ENCODE results near the gene RASL12. TPM values are rescaled to one million over a fixed set of nuclear protein-coding genes. Genes with fewer than 3 reads are reported as not detected.
"Not testable (repeated sequence)": the region's sequence is repeated elsewhere in the genome, so short reads cannot be mapped to it uniquely, and the experiment has no call there.

Gene RASL12
- polyA plus RNA-seq, 3 donors, result 5.7 to 8.4 (median 5.7) TPM

DNA sequence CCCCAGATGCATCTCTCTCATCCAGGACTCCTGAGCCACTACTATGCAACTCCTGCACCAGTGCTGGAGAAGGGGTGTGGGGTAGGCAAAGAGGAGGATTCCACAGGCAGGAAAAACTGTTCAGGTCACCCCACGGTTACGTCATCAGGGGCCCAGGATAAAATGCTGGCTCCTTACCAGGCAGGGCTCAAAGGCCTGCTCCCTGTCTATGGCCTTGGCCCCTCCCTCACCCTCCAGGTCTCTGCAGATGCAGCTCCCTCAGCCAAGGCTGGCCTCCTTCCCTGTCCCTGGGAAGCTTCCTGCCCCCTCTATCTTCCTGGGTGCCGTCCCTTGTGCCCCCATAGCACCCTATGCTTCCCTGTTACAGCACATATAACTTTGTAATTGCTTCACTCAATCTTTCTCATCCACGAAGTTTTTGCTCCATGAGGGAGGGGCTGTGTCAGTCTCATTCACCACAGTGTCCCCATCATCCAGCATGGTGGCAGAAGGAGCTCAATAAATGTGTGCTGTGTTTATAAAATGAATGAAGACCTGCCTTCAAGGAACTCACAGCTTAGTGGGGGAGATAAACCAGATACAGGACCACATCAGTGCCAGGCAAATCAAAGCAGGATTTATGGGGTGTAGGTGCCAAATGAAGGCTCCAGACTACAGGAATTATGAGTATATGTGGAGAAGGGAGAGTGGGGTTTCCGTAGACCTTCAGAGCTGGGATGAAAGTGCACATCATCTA lies 27.4 kb upstream of the RASL12 start:
- DNase-seq (ENCODE audit: extremely low read depth in 1 of 11, low read depth in 9 of 11, low spot score in 4 of 11), result no peak

DNA sequence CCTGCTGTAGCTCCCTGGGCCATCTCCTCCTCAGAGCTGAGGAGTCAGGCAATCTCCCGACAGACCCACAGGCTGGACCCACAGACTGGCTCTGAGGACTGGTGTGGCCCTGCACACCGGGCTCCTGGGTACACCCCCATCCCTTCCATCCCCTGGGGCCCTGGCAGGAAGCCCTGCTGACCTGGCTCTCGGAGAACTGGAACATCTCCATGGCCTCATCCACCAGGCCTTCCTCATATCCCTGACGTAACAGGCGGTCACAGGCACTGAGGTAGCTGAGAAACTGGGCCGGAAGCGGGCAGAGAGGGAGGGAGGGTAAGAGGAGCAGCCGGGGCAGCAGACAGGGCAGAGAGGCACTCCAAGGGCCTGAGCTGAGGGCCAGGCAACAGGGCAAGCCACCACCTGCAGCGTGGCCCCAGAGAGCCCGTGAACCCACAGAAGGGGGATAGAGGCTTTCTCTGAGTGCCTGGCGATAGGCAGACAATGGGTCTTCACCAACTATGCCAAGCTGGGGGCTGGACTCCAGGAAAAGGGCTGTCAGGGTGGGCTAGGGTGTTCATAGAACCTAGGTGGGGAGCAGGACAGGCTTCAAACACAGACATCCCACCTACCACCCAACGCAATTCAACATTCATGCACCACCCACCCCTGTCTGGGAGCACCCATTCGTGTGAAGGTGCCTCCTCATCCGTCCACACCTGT lies 26.7 kb upstream of the RASL12 start:
- no peak for DNase-seq (ENCODE audit: extremely low read depth in 1 of 11, low read depth in 9 of 11, low spot score in 4 of 11)

DNA sequence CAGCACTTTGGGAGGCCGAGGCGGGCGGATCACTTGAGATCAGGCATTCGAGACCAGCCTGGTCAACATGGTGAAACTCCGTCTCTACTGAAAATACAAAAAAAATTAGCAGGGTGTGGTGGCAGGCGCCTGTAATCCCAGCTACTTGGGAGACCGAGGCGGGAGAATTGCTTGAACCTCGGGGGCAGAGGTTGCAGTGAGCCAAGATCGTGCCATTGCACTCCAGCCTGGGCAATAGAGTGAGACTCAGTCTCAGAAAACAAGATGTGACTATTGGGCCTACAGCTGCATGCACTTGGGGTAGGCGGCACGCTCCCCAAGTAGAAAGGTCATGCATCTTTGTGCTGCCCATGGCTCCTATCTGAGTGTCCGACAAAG lies 26.0 kb upstream of the RASL12 start:
- DNase-seq (ENCODE audit: extremely low read depth in 1 of 11, low read depth in 9 of 11, low spot score in 4 of 11), result not testable (repeated sequence)

DNA sequence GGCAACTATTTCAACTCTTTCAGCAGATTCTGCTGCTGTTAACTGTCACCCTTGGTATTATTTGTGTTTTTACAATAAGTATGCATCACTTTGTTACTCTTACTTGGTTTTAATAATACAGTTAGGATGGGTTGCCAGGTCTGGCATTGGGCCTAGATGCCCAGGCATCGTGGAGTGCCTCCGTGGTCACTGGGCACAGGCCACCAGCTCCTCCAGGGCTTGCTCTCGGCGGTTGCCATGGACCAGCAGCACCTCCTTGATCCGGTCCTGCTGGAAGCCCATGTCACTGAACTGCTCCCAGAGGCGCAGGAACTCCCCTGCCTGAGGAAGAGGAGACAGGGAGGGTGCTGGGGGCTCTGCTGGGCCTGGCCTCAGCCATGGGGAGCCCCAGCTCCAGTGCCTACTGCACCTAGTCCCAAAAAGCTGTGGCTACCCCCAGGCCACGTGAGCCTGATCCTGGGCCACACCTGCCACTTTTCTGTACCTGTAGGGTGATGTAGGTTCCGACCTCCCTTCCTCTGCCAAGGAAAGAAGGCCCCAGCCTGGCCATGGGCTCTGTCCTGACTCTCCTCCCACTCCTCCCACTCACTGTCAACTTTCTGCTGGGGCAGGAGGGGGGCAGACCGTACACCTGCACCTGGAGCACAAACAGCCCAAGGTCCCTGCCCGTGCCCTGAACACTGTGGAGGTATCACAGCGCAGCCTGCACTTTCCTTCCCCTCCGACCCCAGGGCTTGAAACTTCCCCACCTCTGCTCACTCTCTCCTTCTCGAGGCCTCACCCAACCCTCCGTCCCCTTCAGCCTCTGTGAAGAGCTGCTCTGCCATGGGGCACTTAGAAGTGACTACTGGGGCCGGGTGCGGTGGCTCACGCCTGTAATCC lies 25.4 kb upstream of the RASL12 start:
- no peak for DNase-seq (ENCODE audit: extremely low read depth in 1 of 11, low read depth in 9 of 11, low spot score in 4 of 11)

DNA sequence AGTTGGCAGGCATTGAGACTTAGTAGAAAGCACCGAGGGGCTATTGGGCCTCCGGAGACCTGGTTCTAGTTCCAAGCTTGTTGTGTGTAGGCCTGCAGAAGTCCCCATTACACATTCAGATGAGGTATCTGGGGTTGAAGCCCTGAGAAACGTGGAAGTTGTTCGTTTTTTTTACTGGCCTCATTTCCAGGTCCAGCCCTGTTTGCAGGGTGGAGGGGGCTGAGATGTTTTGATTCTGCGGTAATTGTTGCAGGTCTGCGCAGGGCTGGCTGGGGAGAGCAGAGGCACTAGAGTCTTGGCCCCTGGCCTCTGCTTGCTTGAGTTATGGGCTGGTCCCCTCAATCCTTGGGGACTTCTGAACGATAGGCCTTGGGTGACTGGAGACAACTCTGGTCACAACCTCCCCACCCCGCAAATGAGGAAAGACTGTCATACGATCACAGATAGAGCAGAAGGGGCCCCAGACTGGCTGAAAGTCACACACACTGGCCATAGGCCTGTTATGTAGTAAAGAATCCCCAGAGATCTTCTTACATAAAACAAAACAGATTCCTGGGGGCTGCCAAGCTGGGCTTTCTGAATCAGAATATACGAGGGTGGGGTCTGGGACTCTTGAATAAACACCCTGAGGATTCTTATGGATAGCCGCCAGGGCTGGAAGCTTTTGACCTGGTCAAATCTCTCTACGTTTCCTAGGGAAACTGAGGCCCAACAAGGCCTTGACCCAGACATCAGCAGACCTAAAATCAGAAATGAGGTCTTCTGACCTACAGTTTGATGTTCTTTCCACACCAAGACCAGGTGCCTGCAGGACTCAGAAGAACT lies 24.4 kb upstream of the RASL12 start:
- no peak for DNase-seq (ENCODE audit: extremely low read depth in 1 of 11, low read depth in 9 of 11, low spot score in 4 of 11)

DNA sequence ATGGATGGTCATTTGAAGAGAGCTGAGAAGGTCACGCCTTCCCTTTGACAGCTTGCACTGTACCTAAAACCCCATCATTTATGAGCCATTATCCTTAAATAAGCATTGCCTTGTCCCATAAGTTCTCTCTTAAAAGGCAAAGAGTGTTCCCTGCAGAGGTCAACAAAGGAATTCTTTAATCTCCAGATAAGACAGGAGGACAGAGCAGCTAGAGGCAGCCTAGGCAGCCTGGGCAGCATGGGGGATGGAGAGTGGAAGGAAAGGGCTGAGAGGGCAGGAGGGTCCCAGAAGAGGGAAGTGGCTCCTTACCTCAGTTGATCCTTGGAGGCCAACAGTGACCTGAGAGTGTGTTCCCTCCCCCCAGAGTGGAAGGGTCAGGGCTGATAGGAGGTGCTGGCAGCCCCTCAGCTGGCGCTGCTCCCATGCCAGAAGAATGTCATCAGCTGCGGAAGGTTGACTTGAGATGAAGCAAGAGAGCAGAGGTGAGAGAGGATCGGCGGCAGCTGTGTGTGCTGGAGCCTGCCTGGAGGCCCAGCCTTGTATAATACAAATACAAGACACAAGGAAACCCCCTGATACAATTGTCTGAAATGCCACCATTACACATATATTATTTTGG lies 21.5 kb upstream of the RASL12 start:
- DNase-seq (ENCODE audit: extremely low read depth in 1 of 11, low read depth in 9 of 11, low spot score in 4 of 11), result no peak

DNA sequence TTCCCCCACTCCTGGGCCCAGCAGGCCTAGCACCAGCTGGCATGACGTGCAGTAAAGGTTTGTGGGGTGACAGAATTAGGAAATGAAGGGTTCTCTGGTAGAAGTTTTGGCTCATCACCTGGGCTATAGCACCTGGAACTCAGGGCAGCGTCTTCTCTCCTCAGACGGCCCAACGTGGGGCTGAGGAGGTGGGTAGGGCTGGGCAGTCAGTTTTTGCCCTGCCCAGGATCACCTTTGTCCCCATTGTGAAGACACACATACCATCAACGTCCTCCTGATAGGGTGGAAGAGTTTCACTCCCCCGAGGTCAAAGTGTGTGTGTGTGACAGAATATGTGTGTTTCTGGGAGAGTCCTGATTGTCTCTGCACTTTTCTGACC lies 20.8 kb upstream of the RASL12 start:
- DNase-seq (ENCODE audit: extremely low read depth in 1 of 11, low read depth in 9 of 11, low spot score in 4 of 11), result no peak

DNA sequence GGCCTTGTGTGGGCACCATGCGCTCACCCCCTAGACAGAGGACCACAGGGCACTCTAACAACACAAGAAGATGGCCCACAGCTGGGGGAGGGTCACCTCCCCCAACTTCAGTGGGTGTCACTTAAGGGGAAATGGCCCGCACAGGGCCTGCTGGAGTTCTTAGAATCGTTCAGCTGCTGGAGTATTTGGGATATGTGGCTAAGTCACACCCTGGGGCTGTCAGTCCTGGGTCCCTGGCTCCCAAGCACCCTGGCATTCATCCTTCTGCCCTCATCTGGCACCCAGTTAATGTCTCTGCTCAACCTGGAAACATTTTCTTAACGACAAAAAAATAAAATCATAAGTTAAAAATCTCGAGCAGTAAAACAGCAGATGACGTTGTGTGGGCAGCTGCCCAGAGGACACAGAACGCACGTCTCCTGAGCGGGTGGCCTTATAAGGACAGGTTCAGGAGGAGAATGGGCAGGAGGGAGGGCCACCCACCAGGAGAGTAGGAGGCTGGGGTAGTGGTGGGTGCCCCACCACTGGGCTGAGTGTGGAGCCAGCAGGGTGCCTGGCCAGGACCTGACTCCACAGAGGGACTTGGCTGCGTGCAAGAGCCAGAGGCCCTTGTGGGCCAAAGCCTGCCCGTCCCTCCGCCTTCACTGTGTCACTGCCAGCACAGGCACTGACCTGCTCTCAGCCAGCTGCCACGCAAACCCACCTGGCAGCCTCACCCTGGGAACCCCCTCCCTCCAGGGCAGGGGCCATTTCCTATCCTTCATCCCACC lies 20.3 kb upstream of the RASL12 start:
- DNase-seq (ENCODE audit: extremely low read depth in 1 of 11, low read depth in 9 of 11, low spot score in 4 of 11), result no peak

DNA sequence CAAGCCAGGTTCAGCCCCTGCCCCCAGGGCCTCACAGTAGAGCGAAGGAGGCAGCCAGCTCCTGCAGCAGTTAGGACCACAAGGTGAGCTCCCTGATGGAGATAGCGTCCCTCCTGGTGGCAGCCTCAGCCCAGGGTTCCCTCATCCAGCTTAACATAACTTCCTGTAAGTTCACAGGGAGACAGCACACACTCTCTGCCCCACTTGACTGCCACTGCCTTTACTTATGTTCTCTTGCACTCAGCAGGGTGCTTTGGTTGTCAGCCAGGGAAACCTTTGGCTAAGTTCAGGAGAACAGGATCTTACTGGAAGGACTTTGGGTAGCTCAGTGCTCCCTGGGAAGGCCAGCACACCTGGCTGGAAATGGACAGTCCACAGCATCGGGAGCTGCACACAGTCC lies 19.6 kb upstream of the RASL12 start:
- DNase-seq (ENCODE audit: extremely low read depth in 1 of 11, low read depth in 9 of 11, low spot score in 4 of 11), result no peak

DNA sequence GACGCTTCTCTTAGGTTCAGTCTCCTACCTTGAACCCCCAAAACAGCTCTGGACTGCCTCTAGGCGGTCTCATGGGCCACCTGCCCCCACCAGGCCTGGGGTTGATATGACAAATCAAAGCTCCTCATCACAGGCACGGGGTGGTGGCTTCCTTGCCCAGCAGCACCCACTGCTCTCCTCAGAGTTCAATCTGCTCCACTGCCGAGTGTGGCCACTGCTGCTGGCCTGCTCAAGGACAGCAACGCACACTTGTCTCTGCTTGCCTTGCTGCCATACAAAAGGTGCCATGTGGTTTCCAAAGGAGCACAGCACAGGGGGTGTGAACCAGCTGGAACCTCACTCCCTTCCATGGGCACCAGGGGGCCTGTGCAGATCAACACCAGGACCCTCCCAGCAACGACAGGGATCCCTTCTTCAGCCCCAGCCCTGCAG lies 18.9 kb upstream of the RASL12 start:
- DNase-seq (ENCODE audit: extremely low read depth in 1 of 11, low read depth in 9 of 11, low spot score in 4 of 11), result no peak

DNA sequence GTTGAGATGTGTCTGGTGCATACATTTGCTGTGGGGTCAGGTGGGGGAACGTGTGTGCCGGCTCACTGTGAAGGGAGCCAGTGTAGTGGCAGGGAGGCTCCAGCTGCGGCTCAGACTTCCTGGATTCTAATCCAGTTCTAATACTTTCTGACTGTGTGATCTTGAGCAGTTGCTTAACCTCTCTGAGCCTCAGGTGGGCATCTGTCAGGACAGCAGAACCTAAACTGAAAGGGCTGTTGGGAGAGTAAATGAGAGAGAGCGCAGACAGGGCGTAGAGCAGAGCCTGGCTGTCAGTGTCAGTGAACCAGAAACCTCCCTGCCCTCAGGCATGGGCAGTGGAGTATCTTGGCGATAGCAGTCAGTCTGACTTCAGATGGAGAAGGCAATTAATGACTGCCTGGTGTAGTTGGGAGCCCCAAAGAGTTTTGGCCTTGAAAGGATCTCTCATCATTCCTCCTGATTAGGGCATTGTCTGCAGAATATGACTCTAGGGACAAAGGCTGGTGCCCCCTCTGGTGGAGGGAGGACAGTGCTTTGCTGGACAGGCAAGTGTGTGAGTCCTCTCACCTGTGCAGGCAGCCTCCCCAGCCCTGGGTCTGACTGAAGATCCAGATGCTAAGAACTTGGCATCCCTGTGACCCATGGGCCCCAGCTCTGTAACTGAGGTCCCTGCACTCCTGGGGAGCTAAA lies 18.3 kb upstream of the RASL12 start:
- DNase-seq (ENCODE audit: extremely low read depth in 1 of 11, low read depth in 9 of 11, low spot score in 4 of 11), result no peak

DNA sequence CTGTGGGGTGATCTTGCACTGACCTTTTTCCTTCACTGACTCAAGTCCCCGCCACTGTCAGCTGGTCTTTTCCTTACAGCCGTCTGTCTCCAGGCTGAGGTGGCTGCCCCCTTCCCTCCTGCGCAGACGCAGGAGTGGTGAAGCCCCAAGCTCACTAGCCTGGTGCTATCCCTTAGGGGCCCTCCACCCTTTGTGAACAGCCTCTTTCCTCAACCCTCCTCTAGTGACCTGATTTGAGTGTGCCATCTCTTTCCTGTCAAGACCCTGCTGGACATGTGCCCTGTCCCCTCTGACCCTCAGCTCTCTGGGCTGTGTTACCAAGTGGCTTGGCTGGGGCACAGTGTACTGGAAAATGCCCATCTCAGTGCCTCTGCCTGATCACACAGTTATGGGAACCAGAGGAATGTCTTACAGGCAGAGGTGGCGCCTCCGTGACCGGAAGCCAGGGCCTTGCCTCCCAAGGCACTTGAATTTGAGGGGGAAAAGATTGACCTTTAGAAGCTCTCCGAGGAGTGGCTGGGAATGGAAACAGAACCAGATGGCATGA lies 17.5 kb upstream of the RASL12 start:
- no peak for DNase-seq (ENCODE audit: extremely low read depth in 1 of 11, low read depth in 9 of 11, low spot score in 4 of 11)

DNA sequence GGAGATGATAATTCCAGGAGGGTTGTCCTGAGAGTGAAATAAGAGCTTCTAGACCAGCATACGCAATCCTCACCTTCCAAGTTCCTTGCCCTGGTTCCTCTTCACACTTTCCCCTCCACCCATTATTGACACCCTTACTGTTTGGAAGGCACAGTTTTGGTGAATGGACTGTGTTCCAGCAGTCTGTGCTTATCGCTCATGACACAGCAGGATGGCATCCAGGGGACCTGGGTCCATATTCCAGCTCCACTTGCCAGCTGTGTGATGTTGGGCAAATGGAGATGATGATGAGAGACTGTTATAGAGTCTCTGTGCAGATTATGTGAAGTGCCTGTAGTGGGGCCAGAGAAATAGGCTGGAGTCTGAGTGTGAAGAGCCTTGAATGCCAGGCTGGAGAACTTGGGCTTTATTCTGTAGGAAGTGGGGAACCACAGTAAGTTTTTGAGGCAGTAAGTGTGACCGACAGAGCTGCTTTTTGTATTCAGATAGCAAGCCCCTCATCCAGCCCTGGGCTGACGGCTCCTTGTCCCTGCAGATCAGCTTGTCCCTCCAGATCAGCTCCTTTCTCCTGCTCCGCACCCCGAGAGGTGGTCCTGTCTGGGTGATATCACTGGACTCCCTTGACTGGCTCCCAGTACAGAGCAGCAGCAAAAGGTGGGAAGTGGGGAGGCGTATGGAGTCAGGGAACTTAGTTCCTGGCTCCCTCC lies 16.9 kb upstream of the RASL12 start:
- DNase-seq (ENCODE audit: extremely low read depth in 1 of 11, low read depth in 9 of 11, low spot score in 4 of 11), result no peak

DNA sequence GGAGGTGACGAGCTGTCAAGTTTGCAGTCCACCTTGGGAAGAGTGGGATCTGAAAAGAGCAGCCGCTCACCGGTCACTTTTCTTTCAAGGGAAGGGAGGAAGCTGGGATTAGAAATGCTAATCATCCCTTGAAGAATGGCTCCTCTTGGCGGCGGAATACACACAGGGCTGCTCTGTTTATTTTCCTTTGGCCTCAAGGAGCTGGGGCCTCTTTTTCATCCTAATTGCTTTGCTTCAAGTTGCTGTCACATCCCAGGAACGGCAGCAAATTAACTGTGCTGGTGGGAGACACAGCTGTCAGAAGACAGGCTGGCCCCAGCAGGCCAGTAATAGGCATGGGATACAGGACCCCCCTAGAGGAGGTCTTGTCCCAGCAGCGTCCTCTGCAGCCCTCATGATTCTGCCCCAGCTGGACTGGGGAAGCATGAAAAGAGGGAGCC lies 15.5 kb upstream of the RASL12 start:
- DNase-seq (ENCODE audit: extremely low read depth in 1 of 11, low read depth in 9 of 11, low spot score in 4 of 11), result peak in 6 of 11 donors; percentile 45 to 70 (median 66)

DNA sequence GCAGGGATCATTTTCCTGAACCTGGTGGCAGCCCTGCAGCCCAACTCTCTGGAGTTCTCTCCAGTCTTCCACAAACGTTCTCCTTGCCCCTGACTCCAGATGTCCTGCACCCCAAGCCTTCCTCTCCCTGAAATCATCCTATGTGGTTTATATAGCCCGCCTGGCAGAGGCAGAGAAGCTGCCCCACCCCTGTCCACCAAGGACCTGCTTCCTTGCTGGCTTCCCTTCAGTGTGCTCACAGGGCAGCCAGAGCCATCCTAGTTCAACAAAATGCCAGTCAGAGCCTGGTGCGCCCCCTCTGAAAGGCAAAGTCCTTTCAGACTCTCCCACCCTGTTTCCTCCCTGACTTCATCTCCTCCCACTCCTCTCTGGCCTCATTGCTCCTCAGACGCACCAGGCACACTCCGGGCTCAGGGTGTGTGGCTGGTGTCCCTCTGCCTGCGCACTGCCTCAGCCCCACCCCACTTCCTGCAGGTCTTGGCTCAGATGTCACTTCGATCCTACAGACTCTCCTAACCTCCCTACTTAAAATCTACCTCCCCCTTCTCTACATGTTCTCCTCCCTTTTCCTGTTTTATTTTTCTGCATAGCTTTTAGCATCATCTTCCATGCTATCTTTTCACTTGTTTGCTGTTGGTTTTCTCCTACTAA lies 14.6 kb upstream of the RASL12 start:
- peak in 2 of 11 donors; percentile 53 to 54 for DNase-seq (ENCODE audit: extremely low read depth in 1 of 11, low read depth in 9 of 11, low spot score in 4 of 11)

DNA sequence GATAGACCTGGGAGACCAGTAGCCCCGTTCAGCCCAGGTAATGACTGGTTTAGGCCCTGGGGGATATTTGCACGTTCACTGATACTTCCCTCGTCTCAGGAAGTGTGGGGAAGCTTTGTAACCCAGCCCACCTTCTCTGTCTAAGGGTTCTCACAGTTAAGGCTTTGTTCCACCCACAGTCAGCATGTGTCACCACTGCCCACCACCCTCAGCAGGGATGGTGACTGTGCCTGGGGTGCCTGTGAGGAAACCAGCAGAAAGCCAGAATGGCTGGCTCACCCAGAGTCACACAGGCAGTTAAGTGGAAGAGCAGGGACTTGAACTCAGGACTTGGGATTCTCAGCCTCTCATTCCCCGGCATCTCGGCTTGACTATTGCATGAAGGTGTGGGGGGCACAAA lies 14.0 kb upstream of the RASL12 start:
- no peak for DNase-seq (ENCODE audit: extremely low read depth in 1 of 11, low read depth in 9 of 11, low spot score in 4 of 11)

Data from renal cortex interstitium (tissue), 11 donors.